ENCODE data around the gene CADPS2. TPM values are rescaled to one million over a fixed set of nuclear protein-coding genes. Genes with fewer than 3 reads are reported as not detected.
"Not testable (repeated sequence)": the region's sequence is repeated elsewhere in the genome, so short reads cannot be mapped to it uniquely, and the experiment has no call there.

CADPS2 gene
- polyA plus RNA-seq, 3 donors: 48.0 to 51.7 (median 48.4) TPM

GRCh38 chr7:122290476-122290875 is 595.8 kb downstream of the CADPS2 start:
- DNase-seq: no peak

- DNase-seq: no peak
Measured at GRCh38 chr7:122289426-122289825, 596.8 kb downstream of the CADPS2 start.

- DNase-seq: not testable (repeated sequence)
Measured at GRCh38 chr7:122284608-122285007, 601.7 kb downstream of the CADPS2 start.

- no peak for DNase-seq
Measured at GRCh38 chr7:122273117-122273516, 613.1 kb downstream of the CADPS2 start.

- DNase-seq: no peak
Measured at GRCh38 chr7:122269241-122269640, 617.0 kb downstream of the CADPS2 start.

Other genes with a start within 250 kb of the CADPS2 start
- under 1 TPM in 2 of 3 donors, not detected in 1; 0.10 to 0.21 TPM for gene RNF133, start 187.3 kb downstream of the CADPS2 start, polyA plus RNA-seq (ENCODE audit: insufficient read length in 3 of 3)
- gene RNF148, start 183.5 kb downstream of the CADPS2 start, polyA plus RNA-seq (ENCODE audit: insufficient read length in 3 of 3): under 1 TPM; 0.27 to 0.36 (median 0.35) TPM
- gene TAS2R16, start 109.2 kb upstream of the CADPS2 start, polyA plus RNA-seq (ENCODE audit: insufficient read length in 3 of 3): not detected